ENCODE data around the gene GAS6.

GRCh38 chr13:113845723-113846635 lies 17.9 kb downstream of the GAS6 start:
- TF ChIP-seq CTCF (IDR thresholded peaks at IDR 0.05) (no peak), EZH2 (IDR thresholded peaks at IDR 0.05; ENCODE audit: borderline replicate concordance, insufficient read depth, low read depth, low read length, poor library complexity, severe bottlenecking) (no peak)
